Keratinocyte (primary cell): ENCODE data around the gene CDYL.

Experiments
- CTCF ChIP-seq, 3 experiments: IDR thresholded peaks in 1 of 3; conservative IDR thresholded peaks in 1 of 3; optimal IDR thresholded peaks in 1 of 3; 2 replicates in 2 of 3; 3 replicates in 1 of 3; pipeline versions ENCODE3 to v1.5.1; 2011; ENCODE audit warnings: low read length in 3 of 3, mild to moderate bottlenecking in 3 of 3, moderate library complexity in 2 of 3, control low read depth in 1 of 3, inconsistent platforms in 1 of 3; ENCODE audit not compliant: insufficient read depth in 2 of 3; ENCODE audit errors: extremely low read depth in 1 of 3
- EZH2 ChIP-seq: IDR thresholded peaks from one replicate; pipeline ENCODE4 v1.6.1; 2012; ENCODE audit warnings: inconsistent platforms, mild to moderate bottlenecking, low read length, moderate library complexity

DNA sequence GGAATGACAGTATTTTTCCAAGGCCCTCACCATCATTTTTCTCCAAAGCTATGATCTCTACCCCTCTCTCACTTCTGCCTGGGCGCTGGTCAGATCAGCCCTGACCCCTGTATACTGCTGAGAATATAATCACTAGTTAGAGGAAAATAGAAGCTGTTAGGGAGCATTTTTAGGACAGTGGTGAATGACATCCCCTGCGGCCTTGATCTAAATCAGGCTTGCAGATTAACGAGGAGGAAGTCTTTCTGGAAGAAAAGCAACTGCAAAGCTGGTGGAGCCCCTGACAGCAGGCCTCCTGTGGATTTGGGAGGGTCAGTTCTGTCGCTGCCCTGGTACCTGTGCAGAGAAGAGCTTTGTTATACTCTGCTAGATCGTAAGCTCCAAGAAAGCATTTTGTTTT lies 119.8 kb downstream of the CDYL start:
- no peak for TF ChIP-seq CTCF (optimal IDR thresholded peaks at IDR 0.05 in 1 of 3, IDR thresholded peaks at IDR 0.05 in 1 of 3, conservative IDR thresholded peaks at IDR 0.05 in 1 of 3; ENCODE audit: extremely low read depth in 1 of 3, insufficient read depth in 2 of 3, low read length in 3 of 3)
- no peak for TF ChIP-seq EZH2
